GM18520 (cell line): ENCODE data around the gene USH2A.

Experiments
- ATAC-seq: cut with Tn5 transposase; IDR thresholded peaks from one replicate; pipeline ENCODE4 v1.9.1; 2021; ENCODE audit not compliant: unreplicated experiment

Gene USH2A

DNA sequence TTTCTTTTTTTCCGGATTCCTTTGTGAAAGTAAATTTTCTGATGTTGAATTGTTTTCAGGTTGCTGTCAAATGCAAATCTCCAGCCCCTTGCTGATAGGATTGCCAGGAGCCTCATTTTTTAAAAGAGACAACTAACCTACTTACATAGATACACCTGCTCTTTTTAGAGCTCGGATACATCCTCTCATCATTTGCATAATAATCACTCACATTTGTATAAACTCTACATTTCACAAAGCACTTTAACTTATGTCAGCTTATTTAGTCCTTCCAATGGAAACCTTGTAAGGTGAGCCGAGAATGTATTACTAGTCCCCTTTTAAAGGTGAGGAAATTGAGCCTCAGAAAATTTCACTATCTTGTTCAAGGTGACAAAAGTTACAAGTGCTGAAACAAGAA, 771.4 kb downstream of the USH2A start:
- no peak for ATAC-seq

DNA sequence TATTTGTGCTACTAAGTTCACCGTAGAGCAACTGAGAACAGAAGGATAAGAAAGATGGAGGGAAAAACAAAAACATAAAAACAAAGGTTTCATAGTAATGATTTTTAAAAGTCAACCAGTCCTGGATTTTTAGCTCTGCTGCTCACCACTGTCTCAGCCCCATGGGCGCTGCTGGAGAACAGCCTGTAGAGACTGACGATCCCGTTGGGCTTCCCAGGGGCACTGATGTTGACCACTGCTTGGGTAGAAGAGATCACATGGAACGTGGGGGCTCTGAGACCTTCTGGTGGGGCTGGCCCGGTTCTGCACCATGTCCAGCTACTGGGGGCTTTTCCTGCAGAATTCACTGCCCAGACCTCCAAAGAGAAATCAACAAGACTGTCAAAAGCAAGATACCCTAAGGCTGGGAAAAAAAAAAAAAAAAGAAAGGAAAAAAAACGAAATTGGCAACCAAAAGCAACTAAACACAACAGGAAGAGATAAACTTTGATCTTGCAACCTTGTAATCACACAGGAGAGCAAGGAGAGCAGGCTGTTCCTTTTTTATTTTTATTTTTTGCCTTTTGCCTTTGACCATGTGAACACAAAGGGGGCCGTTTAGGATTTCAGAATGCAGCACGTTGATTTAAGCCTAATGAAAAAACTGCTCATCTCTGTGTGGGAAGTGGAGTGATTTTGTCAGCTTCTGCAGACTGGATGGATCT, 772.6 kb downstream of the USH2A start:
- no peak for ATAC-seq

DNA sequence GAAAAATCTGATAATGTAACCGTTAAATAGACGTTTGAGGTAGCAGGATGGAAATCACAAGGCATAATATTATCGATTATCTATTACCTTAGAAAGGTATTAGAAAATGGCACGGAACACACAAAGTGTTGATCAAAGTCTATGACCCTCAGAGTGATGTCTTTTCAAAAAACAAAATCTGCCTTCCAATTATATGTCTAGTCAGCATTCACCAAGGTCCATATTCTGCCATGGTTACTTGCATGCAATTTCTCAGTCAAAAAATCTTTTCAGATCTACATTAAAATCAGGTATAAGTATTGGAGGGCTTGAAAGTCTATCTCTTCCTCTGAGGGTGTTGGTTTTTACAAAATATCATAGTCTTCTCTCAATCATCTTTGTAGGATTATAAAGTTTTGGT, 774.3 kb downstream of the USH2A start:
- no peak for ATAC-seq

DNA sequence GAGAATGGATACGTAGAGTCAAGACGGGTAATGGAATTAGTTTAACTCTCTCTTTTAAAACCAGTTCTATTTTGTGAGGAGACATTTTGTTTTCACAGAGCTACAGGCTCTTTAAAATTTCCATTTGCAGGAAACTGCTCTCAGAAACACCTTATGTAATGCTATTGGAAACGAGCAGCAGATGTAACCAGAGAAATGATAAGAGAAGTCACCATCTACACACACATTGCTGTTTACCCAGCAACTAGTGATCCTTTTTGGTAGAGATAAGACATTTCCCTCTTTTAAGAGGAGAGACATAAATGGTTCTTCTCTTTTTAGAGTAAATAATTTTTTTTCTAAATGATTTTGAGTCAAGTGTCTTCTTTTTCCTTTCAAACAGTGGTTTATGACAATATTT, 775.5 kb downstream of the USH2A start:
- no peak for ATAC-seq

DNA sequence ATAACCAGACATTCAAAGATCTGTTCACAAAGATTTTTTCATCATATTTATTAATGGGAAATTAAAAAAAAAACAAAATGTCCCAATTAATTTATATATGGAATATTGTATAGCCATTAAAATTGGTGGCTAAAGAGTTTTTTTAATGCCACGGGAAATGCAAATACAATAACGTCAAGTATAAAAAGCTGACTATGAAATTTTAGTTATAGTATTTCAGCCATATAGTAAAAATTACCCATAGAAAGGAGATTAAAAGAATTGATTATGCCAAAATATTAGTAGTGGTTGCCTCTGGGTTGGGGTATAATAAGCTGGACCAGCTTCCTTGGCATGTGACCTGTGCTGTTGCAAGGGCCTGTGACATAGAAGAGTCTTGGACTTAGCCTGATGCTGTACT, 777.4 kb downstream of the USH2A start:
- ATAC-seq: no peak

DNA sequence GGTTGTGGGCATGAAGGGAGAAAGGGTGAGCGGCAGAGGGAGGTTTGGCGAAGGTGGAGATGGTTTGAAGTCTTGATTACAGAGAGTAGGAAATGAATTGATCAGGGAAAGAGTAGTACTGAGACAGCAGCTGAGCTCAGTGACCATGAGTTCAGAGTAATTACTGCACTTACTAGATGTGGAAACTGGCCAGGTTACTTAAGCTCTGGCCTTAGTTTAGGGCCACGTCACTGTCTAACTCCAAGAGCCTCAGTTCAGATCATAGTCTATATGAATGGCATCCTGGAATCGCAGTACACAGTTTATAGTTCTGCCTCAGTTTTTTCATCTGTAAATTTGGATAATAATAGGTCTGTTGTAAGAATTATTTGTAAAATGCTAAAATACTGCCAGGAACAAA, 778.1 kb downstream of the USH2A start:
- ATAC-seq: no peak

DNA sequence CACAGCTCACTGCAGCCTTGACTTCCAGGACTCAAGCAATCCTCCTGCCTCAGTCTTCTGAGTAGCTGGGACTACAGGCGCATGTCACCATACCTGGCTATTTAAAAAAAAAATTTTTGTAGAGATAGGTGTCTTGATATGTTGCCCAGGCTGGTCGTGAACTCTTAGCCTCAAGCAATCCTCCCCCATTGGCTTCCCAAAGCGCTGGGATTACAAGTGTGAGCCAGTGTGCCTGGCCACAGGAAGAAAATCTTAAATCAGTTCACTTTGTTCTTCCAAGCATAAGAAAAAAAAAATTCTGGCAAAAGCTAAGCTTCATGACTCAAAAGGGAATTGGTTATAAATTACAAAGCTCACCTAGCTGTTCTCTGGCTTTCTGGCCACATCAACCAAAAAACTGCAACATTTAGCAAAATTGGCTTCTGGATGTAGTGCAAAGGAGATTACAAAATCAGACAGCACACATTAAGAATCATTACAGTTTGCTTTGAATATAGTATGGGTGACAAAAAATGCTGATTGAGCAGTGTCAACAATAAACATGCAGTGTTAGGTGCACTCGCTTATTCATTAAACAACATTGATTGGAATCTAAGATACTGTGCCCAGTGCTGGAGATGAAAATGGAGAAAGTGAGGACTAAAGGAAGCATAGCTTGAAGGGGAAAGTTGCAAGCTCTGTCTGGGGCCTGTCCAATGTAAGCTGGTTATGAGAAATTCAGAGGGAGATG, 779.5 kb downstream of the USH2A start:
- no peak for ATAC-seq

DNA sequence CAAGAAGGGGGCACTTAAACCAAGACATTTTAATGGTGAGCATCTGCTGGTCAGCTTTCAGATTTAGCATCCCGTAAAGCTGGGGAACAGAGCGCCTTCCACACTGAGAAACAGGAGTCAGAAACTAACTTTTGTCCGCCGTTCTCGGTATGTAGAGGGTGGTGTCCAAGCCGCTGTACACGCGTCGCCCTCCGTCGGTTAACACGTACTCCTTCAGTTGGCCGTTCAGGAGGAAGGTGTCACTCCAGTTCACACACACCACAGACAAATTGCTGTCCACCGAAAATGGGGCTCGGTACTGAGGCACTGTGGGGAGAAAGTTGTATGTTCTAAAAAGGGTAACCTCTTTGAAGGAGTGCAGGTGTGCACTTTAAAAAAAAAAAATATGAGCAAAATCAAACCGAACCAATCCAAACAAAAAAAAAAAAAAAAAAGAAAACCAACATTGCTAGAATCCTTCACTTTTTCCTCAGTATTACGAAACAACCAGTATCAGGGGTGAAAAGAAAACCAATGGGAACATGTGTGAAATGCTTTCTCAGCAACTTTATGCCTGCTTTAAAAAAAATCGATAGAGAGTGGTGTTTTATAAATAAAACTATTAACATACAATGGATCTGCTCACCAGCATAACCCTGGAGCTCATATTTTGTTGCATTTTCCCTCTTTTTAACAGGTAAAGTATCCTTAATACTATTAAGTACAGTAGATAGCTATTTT, 782.7 kb downstream of the USH2A start:
- no peak for ATAC-seq

DNA sequence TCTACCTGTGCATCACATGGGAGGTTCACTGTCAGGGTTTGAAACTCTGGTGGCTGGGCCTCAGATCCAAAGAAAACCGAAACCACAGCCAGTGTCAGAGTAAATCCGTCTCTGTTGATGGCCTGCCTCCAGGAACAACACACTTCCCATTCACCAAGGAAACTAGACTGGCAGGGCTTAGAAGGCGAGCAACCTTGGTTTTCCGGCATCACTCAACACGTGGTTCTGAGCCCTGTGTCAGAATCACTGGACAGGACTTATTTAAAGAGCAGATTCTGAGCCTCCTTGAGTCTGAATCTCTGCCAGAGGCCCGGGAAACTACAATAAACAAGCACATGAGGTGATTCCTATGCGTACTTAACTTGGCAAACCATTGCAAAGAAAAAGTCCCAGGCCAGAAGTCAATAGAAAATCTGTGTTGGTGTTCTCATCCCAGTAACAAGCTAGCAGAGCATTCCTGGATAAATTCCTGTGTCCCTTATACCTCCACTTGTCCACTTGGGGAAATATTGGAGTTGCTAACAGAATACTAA, 786.1 kb downstream of the USH2A start:
- ATAC-seq: no peak

DNA sequence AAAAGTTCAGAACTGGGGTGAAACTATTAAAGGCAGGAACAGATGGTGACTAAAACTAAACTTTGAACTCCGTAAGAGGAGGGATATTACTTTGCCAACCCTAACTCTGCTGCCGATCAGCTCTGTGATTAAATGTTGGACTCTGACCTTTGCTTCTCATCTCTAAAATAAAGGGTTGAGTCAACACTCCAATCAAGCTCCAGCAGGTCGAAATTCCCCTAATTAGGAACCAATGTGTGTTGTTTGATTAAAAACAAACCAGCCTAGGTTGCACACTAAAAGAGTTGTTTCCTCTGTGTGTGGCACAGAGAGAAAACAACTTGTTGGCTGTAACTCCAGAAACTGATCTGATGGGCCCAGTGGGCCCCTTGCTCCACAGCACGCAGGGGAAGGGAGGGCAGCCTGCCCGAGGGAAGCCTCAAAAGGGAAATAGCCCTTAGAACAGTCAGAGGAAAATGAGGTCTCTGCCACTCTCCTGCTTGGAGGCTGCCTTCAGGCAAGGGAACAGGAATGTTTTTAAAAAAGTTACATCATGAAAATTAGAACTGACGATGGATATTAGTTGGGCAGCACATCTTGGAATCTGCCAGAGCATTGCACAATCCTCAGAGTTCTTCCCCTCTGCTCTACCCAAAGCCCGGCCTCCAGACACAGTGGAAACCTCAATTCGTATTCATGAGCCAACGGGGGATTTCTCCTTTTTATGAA, 786.8 kb downstream of the USH2A start:
- no peak for ATAC-seq

DNA sequence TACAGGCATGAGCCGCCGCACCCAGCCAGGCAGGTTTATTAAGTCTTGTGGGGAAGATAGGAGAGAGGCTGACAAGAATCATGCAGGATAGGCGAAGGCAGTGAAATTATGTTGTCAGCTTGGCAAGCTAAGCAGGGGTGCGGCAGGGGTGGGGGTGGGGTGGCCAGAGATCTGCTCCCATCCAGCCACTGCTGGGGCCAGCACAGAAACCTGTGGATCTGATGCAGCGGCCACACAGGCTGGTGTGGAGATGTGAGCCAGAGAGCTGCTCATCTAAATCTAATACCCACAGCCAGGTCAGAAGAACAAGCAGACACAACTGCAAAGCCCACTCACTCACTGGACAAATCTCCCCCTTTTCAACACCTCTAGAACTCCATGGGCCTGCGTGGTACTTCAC, 787.4 kb downstream of the USH2A start:
- no peak for ATAC-seq

DNA sequence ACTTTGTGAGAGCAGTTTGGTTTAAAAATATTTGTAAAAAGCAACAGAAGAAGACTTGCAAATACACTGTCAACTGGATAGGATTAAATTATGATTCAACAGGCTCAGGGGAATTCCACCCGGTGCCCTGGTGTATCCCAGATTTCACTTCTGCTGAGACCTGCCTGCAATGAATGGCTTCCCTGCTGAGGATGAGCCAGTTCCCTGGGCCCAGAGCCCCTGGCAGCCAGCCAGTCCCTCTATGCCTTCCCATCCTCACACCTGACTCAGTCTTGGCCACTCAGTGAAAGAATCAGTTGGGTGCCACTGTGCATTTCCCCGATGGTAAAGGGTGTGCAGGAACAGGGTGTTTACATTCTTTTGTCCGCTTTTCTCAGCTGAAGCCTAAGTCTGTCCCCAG, 791.8 kb downstream of the USH2A start:
- ATAC-seq: no peak

DNA sequence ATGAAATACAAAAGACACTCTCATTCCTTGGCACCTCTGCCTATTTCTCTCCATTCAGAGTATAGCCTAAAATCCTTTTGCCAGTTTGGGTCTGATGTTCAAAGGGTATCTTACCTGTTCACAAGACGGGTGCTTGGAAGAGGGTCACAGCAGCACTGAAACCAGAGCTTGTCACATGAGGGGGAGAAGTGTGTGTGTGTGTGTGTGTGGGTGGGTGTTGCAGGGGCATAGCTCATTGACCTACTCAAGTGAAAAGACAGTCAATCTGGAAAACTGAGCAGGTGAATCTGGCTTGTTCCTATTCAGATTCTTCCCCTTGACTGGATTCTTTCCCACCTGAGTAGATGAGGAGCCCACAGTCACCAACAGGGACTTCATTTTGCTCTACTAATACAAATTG, 792.2 kb downstream of the USH2A start:
- ATAC-seq: no peak

DNA sequence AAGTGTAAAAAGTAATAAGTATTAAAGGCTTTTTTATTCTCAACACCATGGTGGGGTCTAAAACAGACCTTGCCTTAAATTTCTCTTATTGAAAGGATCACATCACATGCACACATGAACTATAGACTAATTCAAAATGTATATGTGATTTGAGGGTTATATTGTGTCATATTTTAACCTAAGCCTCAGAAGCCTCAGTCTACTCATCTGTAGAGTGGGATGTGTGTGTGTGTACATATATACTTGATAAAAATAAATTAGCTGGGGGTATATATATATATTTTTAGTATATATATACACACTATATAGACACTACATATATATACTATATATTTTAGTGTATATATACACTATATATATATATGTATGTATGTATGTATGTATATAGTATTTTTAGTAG, 797.3 kb downstream of the USH2A start:
- ATAC-seq: no peak

DNA sequence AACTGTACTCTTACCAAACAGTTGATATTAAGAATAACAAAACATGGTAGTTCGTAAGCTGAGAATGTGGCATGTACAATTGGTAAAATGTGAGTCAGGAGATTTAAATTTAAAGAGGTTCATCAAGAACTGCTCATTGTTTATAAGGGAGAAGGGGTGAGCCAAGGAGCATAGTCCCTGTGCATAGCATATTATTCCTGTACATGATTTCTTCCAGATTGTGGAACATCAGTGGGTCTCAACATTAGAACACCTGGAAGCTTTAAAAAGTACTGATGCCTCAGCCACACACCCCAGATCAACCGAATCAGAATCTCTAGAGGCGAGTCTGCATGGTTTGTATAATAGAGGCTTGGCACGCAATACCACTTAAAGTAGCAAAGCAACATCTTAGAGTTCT, 800.1 kb downstream of the USH2A start:
- no peak for ATAC-seq

DNA sequence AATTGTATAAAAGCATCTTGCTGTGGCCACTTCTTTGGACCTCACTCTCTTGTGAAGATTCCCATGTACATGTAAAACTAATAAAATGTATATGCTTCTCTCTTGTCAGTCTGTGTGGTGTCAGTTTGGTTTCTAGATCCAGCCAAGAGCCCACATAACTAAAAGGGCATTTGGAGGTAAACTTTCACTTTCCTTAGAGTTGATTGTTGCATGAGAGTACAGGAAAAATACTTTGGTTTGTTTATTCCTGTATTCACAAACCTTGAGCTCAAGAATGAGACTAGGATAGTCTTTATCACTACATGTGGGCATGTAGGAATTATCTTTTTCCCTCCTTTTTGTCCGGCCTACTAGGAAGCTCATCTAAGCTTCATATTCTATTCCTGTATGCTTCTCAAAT, 805.3 kb downstream of the USH2A start:
- ATAC-seq: no peak

DNA sequence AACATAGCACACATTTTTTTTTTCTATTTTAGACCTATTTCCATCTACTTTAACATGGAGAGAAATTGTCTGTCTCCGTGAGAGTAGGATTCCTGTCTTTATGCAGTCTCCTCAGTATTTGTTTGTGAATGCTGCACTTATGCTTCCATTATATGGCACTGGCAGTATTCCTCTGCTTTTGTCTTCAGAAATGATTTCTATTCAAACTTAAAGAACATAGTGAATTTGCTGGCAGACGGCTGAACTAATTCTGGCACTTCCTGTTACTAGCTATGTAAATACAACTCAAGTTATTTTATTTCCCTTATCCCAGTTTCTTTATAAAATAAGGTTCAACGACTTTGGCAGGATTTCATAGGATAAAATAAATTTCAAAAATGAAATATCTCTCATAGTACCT, 810.9 kb downstream of the USH2A start:
- no peak for ATAC-seq

DNA sequence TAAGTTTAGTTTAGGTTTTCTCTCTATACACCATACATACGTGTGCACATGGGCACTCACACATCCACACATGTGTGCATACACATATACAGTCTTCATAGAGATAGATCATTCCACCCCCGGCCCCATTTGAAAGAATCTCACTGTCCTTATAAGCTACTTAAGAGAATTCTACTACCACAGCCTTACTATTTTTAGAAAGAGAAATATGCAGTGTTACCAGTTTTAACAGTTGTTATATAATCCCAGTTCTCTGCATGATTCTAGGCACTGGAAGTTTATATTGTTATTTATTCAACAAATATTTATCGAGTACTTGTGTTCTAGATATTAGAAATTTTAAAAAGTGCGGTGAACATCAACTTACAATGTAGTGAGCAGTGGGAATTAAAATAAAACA, 814.6 kb downstream of the USH2A start:
- ATAC-seq: no peak

DNA sequence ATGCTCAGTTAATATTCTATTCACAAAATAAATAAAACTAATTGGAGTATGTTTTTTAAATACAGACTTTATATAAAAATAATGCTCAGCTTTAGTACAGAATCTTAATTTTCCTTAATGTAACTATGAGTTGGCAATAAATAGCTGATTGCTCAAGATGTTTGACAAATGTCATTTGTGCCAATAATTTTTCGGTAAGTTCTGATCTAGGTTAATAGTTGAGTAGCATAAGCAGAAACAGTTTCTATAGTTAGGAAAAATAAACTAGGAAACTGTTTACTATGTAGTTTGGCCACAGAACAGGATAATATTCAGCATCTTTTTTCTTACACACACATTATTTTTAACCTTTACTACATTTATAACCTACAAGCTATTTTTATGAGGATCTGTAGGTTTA, 815.8 kb downstream of the USH2A start:
- ATAC-seq: no peak

DNA sequence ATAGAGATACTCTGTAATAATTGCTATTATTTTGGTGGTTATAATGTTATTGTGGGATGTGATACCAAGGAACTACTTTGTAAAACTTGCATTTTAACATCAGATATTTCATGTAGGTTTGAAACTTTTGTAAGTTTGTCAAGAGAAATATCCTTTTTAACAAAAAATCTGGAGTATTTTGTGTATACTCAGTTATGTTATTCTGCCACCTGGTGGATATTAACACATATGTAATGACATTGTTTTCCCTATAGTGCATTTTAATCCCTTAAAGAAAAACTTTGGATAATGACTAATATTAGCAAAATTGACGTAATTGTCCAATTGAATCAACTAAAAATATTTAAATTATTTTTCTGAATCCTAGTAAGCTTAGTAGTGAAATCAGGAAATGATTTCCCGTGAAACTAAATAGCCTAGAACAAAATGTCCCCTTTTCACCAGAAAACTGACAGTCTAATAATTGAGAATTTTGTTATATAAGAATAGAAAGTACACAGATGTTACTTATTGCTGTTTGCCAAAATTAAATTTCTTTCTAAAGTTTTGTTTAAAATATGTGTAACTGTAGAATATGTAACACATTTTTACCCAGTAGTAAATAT, 816.6 kb downstream of the USH2A start:
- ATAC-seq: no peak

DNA sequence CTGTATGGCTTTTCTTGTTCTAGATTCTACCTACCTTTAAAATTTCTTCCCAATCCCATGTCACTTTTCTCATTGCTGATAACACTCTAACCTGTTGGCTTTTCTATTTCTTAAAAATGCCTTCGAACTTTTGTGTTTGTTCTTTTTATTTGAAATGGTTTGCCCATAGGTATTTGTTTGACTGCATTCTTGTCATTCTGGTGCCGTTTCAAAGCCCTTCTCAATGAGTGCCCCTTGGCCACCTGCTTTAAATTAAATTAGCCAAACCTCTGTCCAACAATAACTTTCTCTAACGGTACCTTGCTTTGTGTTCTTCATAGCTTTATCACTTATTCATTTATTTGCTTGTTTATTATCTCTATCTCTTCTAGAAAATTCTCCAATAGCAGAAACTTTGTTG, 817.2 kb downstream of the USH2A start:
- no peak for ATAC-seq
